Measurements from ENCODE around the gene CD83. TPM values are rescaled to one million over a fixed set of nuclear protein-coding genes. Genes with fewer than 3 reads are reported as not detected.

The CD83 gene
- total and polyA plus RNA-seq, 4 donors: 14.5 to 31.1 (median 25.1) TPM

DNA sequence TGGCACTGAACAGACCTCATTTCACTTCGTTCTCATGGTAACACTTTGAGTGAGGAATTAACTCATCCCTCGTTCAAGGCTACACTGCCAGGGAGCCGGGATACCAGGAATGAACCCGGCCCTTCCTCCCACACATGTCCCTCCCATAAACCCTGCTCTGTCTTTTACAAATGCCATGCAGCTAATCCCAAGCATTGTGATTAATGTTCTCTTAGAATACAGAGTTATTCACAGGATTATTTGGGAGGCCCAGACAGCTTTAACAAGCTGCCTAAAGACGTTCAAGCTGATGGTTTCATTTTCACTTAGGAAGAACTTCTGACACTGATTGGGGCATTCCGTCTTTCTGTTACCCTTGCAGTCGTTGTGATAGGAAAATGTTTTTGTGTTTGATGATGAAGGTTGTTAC is 42.5 kb upstream of the CD83 start:
- peak; percentile 68 for ATAC-seq (ENCODE audit: insufficient read depth, low FRiP score)
- Histone ChIP-seq H3K36me3 (ENCODE audit: control insufficient read depth in 4 of 4, insufficient read depth in 4 of 4, low read length in 4 of 4) (no peaks in the 10 kb centered on the region), H3K4me1 (ENCODE audit: control insufficient read depth in 5 of 5, insufficient read depth in 5 of 5, low read length in 5 of 5) (peaks cover 0 to 4% (median 3%) of the 10 kb centered on the region in 5 donors), H3K27ac (ENCODE audit: low read depth in 1 of 2, low read length in 1 of 2) (peak overlapping the region in 1 of 2 donors; percentile 64), H3K9me3 (ENCODE audit: control insufficient read depth in 4 of 4, insufficient read depth in 3 of 4, low read length in 3 of 4) (no peaks in the 10 kb centered on the region), H3K9ac (ENCODE audit: insufficient read depth in 1 of 2, low read length in 2 of 2) (peak overlapping the region in 1 of 2 donors; percentile 85), H3K27me3 (ENCODE audit: control insufficient read depth in 3 of 3, insufficient read depth in 3 of 3, low read length in 2 of 3) (no peaks in the 10 kb centered on the region), H3K4me3 (no peak overlapping the region)
- peak in 2 of 3 donors; percentile 38 to 42 for DNase-seq
- TF ChIP-seq, protein P1, sequence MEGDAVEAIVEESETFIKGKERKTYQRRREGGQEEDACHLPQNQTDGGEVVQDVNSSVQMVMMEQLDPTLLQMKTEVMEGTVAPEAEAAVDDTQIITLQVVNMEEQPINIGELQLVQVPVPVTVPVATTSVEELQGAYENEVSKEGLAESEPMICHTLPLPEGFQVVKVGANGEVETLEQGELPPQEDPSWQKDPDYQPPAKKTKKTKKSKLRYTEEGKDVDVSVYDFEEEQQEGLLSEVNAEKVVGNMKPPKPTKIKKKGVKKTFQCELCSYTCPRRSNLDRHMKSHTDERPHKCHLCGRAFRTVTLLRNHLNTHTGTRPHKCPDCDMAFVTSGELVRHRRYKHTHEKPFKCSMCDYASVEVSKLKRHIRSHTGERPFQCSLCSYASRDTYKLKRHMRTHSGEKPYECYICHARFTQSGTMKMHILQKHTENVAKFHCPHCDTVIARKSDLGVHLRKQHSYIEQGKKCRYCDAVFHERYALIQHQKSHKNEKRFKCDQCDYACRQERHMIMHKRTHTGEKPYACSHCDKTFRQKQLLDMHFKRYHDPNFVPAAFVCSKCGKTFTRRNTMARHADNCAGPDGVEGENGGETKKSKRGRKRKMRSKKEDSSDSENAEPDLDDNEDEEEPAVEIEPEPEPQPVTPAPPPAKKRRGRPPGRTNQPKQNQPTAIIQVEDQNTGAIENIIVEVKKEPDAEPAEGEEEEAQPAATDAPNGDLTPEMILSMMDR (IDR thresholded peaks at IDR 0.05; ENCODE audit: control extremely low read depth, extremely low read depth): no peak
- 4 to 25% methylated on average over 7 of the region's 7 CpGs for WGBS, 2 donors

DNA sequence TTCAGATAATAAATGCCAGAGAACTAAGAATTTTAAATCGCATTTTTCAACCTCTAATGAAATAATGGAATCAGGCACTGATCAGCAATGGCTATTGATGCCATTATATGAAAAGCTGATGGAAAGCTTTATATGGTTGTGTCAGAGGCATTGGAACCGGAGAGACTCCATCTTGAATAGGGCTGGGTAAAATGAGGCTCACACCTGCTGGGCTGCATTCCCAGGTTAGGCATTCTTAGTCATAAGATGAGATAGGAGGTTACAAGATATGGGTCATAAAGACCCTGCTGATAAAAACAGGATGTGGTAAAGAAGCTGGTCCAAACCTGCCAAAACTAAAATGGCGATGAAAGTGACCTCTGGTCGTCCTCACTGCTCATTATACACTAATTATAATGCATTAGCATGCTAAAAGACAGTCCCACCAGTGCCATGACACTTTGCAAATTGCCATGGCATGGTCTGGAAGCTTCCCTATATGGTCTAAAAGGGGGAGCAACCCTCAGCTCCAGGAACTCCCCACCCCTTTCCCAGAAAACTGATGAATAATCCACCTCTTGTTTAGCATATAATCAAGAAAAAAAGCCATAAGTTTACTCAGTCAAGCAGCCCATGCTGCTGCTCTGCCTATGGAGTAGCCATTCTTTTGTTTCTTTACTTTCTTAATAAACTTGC is 40.2 kb upstream of the CD83 start:
- 93% methylated on average over 4 of the region's 4 CpGs for WGBS, 2 donors

DNA sequence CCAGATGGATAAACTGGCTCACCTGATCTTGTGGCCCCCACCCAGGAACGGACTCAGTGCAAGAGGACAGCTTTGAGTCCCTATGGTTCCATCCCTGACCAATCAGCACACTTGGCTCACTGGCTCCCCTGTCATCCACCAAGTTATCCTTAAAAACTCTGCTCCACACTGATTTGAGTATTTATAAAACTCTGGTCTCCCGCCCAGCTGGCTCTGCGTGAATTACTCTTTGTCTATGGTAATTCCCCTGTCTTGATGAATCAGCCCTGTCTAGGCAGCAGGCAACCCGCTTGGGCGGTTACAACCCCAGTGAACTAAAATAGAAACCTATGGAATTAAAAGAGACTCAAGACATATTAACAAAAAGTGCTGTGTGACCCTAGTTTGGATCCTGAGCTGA is 38.1 kb upstream of the CD83 start:
- Histone ChIP-seq H3K9ac (ENCODE audit: insufficient read depth in 1 of 2, low read length in 2 of 2) (no peak overlapping the region), H3K36me3 (ENCODE audit: control insufficient read depth in 4 of 4, insufficient read depth in 4 of 4, low read length in 4 of 4) (no peaks in the 10 kb centered on the region), H3K27me3 (ENCODE audit: control insufficient read depth in 3 of 3, insufficient read depth in 3 of 3, low read length in 2 of 3) (no peaks in the 10 kb centered on the region), H3K27ac (ENCODE audit: low read depth in 1 of 2, low read length in 1 of 2) (no peak overlapping the region), H3K4me1 (ENCODE audit: control insufficient read depth in 5 of 5, insufficient read depth in 5 of 5, low read length in 5 of 5) (peaks cover 0 to 4% (median 3%) of the 10 kb centered on the region in 5 donors), H3K4me3 (no peak overlapping the region), H3K9me3 (ENCODE audit: control insufficient read depth in 4 of 4, insufficient read depth in 3 of 4, low read length in 3 of 4) (no peaks in the 10 kb centered on the region)
- WGBS, 2 donors: 72 to 93% methylated on average over 5 of the region's 5 CpGs
- ATAC-seq (ENCODE audit: insufficient read depth, low FRiP score) (no peak), DNase-seq (no peak)
- TF ChIP-seq, protein P1 (IDR thresholded peaks at IDR 0.05; ENCODE audit: control extremely low read depth, extremely low read depth): no peak

More for the DNA sequence above, 40.2 kb upstream of the CD83 start:
- Histone ChIP-seq H3K4me1 (ENCODE audit: control insufficient read depth in 5 of 5, insufficient read depth in 5 of 5, low read length in 5 of 5) (peaks cover 0 to 4% (median 3%) of the 10 kb centered on the region in 5 donors), H3K4me3 (no peak overlapping the region), H3K36me3 (ENCODE audit: control insufficient read depth in 4 of 4, insufficient read depth in 4 of 4, low read length in 4 of 4) (no peaks in the 10 kb centered on the region), H3K9me3 (ENCODE audit: control insufficient read depth in 4 of 4, insufficient read depth in 3 of 4, low read length in 3 of 4) (no peaks in the 10 kb centered on the region), H3K27me3 (ENCODE audit: control insufficient read depth in 3 of 3, insufficient read depth in 3 of 3, low read length in 2 of 3) (no peaks in the 10 kb centered on the region), H3K27ac (ENCODE audit: low read depth in 1 of 2, low read length in 1 of 2) (no peak overlapping the region), H3K9ac (ENCODE audit: insufficient read depth in 1 of 2, low read length in 2 of 2) (no peak overlapping the region)
- TF ChIP-seq, protein P1 (IDR thresholded peaks at IDR 0.05; ENCODE audit: control extremely low read depth, extremely low read depth): no peak
- ATAC-seq (ENCODE audit: insufficient read depth, low FRiP score): no peak
- no peak for DNase-seq

All from lung (tissue), 12 donors.